Activated CD4-positive, alpha-beta T cell treated with anti-CD3 and anti-CD28 coated beads, Interleukin-2, amount 50 U/mL, for 48 hours (primary cell): ENCODE measurements around the gene CSDE1.

Source experiments
- DNase-seq, 2 experiments: peaks; one replicate each; pipeline ENCODE4 v3.0.0-alpha.2; 2020

Gene CSDE1

DNA sequence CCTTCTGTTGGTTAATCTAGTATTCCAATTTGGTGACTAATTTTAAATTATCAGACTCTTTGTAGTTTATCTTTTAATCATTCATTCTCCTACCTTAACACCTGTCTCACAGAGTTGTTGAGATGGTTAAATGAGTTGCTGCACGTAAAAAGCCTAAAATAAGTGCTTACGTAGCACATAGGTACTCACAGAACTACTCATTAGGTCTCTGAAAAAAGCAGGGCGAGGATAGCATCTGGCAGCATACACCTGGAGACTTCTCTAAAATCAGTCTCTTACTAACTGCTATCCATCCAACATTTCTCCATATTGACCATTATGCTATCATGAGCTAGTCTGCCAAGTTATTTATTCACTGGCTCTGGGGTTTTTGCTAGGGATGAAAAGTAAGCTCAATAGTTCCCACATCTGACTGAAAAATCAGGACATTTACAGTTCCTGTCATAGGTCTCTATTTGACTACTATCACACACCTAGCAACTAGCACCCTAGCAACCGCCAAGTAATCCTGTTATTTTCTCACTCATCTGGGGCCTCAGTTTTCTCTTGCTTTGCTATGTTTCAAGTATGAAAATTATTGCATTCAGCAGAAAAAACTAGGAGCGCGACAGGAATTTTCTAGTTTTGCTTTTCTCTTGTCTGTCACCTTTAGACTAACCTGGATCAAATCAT is 11.2 kb downstream of the CSDE1 start:
- DNase-seq, result no peak

DNA sequence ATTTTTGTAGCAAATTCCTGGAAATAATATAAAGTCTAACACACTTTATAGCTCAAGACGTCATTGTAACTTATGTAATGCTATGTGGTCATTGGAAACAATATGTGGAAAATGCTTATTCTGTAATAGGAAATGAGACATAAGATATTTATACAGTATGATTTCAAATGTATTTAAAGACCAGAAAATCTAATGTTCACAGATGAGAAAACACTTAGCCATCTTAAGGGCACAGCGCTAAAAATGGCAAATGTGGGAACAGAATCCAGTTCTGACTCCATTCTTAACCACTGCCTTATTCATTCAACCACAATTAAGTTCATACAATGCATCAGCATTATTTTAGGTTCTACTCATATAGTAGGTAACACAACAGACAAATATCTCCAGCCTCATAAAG is 12.5 kb downstream of the CSDE1 start:
- DNase-seq, result no peak

DNA sequence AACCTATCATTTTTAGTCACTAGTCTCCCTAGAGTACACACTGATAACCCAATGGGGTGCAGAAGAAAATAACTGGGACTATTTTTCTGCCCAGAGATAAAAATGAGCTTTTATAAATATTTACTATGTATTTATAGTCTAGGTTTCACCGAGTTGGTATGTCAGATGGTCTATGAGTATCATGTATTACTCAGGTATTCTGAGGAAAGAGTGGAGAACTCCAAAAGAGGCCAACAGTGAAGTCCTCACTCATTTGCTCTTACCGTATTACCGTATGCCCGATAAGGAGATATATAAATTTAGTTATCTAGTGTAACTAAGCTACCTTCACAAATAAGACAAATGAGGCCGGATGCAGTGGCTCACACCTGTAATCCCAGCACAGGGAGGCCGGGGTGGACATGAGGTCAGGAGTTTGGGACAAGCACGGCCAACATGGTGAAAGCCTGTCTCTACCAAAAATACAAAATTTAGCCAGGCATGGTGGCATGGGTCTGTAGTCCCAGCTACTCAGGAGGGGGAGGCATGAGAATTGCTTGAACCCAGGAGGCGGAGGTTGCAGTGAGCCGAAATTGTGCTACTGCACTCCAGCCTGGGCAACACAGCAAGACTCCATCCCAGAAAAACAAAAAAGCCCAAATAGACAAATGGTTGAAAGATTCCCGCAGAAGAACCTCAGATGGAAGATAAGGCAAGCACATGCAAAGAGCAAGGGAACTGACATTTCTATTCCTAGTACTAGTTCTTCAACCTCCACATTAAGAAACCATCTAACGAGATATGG is 15.6 kb downstream of the CSDE1 start:
- no peak for DNase-seq

DNA sequence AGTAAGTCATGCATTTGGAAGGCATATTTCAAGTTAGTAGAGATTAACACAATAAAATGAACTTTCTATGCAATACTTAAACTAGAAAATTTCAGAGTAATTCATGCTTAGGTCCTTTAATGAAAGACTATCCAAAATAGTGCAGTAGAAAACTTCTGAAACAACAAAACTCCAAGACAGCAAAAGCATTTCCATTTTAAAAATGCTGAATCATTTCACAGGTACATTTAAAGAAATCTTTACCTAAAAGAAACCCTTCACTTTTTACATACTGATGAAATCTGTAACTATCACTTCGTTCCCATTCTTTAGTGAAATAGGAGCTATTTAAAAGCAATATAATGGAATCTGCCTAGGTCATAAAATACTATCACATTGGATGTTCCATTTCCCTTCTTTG is 17.5 kb downstream of the CSDE1 start:
- DNase-seq, result no peak

DNA sequence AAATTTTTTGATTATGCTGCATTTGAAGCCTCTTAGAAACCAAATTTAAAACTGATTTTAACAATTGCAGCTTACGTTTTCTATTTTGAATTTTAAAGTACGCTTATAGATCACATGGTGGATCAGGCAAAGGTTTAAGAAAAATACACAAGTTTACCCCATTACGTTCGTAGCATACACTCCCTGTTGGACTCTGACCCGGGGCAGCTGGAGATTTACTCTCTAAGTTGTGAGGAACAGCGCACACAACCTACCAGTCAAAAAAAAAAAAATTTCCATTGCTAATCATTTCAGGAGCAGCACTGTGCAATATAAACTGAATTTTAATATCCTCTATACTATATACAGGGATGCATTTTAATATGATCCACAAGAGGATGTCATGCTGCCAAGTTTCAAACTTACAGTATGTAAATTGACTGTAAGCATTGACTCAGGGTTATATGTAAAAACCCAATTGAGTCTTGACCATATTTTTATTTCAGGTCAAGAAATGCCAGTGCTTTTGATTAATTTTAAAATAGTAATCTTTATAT is 20.4 kb downstream of the CSDE1 start:
- no peak for DNase-seq

DNA sequence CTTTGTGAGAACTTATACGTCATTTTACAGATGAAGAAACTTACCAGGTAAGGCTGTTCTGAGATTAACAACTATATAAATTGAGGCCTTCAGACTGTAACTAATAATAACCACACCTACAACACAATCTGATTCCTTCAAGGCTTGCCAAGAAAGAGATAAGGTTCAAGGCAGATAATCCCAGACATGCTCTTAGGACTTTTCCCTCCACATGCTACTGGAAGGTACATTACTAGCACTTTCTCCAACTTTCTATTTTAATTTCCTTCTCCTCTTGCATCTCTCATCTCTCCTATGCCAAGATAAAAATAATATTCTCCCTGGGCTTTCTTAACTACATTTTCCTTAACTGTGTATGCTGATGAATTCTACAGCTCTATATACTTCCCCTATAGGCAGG is 22.3 kb downstream of the CSDE1 start:
- no peak for DNase-seq

DNA sequence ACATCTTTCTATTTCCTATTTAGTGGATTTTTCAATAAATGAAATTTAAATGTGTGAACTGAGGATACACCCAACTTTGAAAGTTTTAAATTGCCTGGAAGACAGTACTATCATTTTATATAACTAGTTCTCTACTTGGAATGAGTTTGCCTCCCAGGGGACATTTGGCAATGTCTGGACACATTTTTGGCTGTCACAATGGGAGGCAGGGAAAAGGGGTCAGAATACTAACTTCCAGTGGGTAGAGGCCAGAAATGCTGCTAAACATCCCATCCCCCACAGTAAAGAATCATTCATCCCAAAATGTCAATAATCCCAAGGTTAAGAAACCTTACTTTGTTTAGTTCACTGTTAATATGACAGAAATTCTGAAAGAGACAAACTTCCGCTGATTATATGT is 28.0 kb downstream of the CSDE1 start:
- DNase-seq, result no peak

DNA sequence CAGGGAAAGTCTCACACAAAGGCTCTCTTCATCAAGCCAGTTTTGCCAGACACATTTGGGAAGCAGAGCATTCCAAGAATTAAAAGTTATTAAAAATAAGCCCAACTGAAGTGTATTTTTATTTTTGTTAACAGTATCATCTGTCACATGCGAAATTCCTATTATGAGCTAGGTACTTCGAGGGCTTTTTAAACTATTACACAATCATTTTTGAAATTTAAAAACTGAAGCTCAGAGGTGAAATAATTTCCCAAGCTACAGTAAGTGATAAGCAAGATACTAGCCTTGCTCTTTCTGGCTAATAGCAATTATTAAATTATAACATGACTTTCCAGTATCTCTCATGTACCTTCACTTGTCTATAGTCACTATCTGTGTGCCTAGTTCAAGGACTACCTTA is 29.2 kb downstream of the CSDE1 start:
- no peak for DNase-seq

DNA sequence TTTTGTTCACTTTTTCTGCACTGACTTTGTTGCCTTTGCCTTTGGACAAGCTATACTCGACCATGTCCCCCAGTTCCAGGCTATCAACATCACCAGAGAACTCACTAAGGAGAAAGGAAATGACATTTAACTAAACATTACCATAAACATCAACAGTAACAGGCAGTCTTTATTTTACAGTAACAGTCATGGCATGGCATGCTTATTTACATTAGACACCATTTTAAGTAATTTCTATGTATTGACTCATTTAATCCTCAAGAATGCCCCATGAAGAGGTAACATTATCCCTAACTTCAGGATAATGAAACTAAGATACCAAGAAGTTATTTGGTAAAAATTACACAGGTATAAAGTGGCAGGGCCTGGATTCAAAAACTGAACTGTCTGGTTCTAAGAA is 32.6 kb downstream of the CSDE1 start:
- DNase-seq, result no peak

DNA sequence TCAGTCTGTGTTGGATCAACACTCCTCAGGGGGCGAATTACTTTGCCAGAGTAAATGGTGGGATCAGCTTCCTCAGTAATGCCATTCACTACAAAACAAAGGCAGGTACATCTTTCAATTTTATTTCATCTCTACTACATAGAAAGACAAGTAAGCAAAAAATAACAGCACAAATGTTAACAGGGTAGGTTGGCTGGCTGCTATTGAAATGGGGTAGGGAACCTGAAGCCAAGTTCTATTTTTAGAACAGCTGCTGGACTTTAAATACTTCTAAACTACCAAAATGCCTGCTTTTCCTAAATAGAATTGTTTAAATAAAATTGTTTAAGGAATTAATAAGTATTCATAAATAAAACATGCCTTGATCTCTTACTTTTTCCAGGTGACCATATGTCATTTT is 33.9 kb downstream of the CSDE1 start:
- no peak for DNase-seq

DNA sequence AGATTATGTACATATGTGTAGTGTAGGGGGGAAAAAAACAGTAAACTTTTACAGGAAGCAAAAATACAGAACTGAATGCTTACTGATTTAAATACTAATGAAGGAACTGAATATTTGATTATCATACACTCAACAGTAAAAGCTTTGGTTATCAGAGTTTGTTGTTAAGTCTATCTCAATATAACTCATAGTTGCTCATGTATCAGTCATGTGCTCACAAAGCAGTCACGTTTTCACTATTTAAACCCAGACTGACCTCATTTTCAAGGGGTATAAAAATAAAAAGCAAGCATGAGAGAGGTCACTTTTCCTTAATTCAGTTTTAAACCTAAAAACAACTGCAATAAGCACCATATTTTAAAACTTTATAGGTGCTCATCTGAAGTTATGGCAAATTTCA is 34.3 kb downstream of the CSDE1 start:
- DNase-seq, result no peak

DNA sequence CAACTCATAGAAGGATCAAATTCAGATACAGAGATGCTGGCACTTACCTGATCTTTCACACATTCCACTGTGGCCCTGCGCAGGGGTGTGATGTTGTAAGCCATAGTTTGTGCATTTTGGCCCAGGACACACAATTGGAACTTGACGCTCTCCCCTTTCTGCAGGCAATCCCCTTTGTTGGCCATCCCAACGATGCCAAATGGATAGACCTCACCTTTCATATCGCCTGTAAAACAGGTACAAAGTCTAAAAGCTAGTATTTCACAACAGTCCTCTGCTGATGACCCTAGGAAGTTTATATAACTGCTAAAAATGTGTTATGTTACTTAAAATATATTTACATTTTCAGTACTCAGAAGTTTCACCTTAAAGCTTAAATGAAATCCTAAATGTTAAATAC is 37.3 kb downstream of the CSDE1 start:
- DNase-seq, result no peak

DNA sequence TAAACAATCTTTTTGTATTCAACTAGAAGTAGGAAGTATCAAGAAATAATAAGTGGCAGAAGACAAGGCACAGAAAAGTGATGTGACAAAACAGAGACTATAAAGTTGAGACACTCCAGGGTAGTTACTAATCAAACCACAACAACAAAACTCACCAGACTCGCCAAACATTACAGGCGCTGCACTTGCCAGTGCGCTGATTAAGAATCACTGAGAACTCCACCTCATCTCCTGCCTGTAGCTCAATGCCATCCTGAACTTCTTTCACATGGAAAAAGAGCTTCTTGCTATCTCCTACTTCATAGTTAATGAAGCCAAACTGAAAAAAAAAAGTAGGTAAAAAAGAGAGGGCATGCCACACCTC is 38.4 kb downstream of the CSDE1 start:
- DNase-seq, result no peak

DNA sequence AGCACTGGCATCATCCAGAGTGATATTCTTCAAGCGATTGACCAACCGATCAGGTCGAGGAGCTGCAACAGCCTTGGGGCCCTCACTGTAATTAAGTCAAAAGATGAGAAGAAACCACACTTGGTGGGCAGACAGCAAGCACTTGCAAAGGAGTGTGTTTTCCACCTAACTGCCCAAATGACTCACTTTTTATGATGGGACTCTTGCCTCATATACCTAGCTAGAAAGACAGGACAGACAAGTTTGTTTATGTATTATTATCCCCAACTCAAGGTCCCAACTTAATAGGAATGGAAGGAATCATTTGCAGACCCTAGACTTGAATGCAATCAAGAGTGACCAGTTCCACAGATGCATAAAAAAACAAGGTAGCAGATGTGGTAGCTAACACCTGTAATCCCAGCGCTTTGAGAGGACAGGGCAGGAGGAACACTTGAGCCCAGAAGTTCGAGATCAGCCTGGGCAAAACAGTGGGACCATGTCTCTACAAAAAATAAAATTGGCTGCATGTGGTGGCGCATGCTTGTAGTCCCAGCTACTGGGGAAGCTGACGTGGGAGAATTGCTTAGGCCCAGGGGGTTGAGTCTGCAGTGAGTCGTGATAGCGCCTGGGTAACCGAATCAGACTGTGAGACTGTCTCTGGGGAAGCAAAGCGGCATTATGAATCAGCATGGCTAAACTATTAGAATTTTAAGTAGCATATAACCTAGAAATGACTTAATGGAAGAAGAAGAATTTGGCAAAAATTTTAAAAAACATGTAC is 38.9 kb downstream of the CSDE1 start:
- peak; percentile 10 to 23 for DNase-seq

DNA sequence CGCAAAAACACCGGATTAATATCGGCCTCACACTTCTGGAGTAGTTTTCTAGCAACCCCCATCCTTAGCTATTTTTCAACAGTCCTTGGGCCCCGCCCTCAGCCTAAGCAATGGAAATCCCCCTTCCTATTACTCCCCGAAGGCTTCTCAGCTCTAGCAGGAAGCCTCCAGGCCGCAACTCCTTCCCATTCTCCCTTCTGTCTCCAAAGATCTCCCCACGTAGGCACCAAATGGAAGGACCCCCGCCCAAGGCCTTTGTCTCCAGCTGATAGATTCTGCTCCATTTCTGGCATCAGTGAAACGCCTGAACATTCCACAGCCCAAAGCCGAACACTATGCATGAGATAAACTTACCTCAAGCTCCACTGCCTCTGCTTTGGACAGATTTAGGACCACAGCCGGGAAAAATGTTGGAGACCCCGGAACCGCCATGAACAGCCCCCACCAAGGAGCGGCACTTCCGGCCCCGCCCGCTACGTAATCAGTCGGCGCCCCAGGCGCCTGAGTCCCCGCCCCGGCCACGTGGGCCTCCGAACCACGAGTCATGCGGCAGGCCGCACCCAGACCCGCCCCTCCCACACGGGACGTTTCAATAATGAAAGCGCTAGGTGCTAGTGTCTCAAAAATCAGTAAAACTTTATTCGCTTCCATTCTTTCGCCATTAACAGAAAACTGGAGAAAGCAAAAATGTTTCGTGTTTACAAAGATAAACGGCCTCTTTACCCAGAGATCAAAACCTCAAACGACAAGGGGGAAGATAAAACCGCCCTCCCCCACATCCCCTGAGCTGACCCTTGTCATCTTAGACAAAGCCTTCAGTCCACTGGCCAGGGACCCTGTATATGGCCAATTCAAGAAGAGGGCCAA is 41.2 kb downstream of the CSDE1 start, which contains the start of gene NRAS:
Gene NRAS (minus strand): TSS at position 468 of the 867 bp plus-strand sequence. CDS start 611 bp downstream, outside the sequence.
- DNase-seq, result peak; percentile 94 to 96

DNA sequence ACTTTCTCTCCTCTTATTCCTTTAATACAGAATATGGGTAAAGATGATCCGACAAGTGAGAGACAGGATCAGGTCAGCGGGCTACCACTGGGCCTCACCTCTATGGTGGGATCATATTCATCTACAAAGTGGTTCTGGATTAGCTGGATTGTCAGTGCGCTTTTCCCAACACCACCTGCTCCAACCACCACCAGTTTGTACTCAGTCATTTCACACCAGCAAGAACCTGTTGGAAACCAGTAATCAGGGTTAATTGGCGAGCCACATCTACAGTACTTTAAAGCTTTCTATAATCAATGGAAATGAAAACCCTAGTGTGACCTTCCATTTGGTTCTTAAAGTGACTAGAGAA is 41.9 kb downstream of the CSDE1 start:
- DNase-seq, result no peak

DNA sequence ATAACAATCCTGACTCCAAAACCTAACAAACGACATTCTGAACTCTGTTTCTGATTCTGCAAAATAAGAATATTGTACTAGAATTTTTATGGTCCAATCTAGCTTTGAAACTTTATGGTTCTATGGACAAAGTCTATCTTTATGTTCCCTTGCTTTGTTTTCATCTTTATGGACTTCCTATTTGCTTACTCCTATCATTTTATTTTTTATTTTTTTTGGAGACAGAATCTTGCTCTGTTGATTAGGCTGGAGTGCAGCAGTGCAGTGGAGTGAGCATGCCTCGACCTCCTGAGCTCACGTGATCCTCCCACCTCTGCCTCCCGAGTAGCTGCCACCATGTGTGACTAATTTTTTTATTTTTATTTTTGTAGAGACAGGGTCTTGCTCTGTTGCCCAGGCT is 44.8 kb downstream of the CSDE1 start:
- DNase-seq, result no peak

DNA sequence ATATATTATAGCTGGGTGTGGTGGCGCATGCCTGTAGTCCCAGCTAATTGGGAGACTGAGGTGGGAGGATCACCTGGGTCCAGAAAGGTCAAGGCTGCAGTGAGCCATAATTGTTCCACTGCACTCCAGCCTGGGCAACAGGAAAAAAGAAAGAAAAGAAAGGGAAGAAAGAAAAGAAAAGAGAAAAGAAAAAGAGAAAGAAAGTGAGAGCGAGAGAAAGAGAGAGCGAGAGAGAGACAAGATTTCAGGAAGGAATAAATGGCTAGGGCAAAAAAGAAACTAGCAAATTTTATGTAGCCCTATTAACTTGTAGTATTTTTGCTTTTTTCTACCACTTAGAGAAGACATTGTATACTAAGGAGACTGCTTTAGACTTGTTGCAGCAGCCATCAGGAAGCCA is 47.4 kb downstream of the CSDE1 start:
- DNase-seq, result no peak

DNA sequence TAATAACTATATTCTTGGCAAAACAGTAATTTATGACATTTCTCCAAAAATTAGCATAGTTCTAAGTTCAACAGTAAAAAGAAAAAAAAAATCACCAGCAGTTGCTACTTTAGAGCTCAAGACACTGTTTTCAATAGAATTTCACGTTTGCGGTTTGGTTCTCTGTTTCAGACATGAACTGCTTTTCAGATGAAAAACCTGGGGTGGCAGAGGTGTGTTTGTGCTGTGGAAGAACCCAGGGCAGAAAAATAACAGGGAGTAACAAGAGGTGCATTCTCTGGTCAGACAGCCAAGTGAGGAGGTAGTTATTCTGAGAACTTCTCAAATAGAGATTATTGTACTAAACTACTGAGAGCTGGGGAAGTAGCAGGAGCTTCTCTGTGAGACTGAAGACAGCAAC is 50.2 kb downstream of the CSDE1 start:
- DNase-seq, result no peak

DNA sequence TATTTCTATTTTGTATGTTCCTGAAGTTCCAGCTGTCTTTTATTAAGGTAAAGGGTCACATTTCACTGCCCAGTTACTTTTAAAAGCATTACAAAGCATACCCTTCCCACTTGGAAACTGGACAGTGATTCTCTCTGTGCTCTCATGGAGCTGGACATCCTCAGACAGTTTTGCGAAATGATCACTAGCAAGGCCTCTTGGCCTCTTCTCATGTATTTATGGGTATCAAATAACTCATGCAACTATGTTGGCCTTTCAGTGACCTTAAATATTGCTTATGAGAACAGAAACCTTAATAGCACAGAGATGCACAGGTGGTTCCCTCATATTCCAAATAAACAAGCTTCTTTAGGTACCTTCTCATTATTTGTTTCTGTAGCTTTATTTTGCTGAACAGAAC is 54.5 kb downstream of the CSDE1 start:
- no peak for DNase-seq

DNA sequence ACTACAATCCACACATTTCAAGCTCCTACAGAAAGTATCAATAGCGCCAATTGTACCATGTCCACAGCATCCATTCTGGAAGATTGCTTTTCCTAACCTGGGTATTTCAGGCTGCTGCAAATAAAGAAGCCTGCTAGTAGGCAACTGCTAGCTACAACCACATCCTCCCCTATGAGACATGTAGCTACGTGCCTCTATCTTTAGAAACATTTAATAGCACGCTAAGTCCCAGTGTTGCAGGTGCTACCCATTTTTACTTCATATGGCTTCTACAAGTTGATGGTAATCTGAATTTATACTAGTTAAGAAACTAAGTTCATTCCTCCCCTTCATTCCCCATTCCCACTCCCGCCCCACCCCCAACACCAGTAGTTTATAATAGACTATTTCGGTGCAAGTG is 55.0 kb downstream of the CSDE1 start:
- no peak for DNase-seq

DNA sequence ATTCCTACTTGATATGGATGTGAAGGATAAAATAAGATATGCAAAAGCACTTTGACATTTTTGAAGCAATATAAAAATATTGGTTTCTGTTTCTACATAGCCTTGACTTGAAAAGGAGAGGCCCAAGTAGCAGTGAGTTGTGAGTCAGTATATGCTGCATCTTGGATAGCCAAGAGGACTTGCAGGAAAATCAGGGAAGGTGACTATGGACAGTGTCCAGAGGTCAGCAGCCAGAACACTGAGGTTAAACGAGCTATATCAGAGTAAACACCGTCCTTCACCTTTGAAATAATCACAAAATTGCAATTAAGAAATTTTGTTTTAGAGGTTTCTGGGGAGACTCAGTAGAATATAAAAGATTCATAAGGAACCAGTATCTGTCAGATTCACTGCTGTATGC is 55.9 kb downstream of the CSDE1 start:
- no peak for DNase-seq
